ENCODE data around the gene ZNF524. TPM values are rescaled to one million over a fixed set of nuclear protein-coding genes. Genes with fewer than 3 reads are reported as not detected.

ZNF524 gene
- total RNA-seq, 3 donors from 2014 or later (not counting 1 experiment from before 2014, with no cell fraction given), result 9.2 to 12.6 (median 12.5) TPM

GRCh38 chr19:55624109-55625003 lies 24.3 kb downstream of the ZNF524 start, which contains the start of gene ZNF784:
ZNF784 (minus strand) TSS chr19:55624566; CDS start chr19:55624561, 5 bp downstream.
- Histone ChIP-seq H3K27me3 (ENCODE audit: control insufficient read depth, insufficient read depth, low read length) (no peaks in the 10 kb centered on the region), H3K9me3 (ENCODE audit: control insufficient read depth, insufficient read depth, low read length) (no peaks in the 10 kb centered on the region), H3K27ac (ENCODE audit: low read length) (peak within 1 kb of the TSS; percentile 97), H3K4me1 (ENCODE audit: control insufficient read depth, insufficient read depth, low read length) (peaks cover 19% of the 10 kb centered on the region), H3K36me3 (ENCODE audit: control insufficient read depth, insufficient read depth, low read length) (no peaks in the 10 kb centered on the region), H3K4me3 (ENCODE audit: low read length) (peak within 1 kb of the TSS; percentile 64)
- TF ChIP-seq, protein P1, sequence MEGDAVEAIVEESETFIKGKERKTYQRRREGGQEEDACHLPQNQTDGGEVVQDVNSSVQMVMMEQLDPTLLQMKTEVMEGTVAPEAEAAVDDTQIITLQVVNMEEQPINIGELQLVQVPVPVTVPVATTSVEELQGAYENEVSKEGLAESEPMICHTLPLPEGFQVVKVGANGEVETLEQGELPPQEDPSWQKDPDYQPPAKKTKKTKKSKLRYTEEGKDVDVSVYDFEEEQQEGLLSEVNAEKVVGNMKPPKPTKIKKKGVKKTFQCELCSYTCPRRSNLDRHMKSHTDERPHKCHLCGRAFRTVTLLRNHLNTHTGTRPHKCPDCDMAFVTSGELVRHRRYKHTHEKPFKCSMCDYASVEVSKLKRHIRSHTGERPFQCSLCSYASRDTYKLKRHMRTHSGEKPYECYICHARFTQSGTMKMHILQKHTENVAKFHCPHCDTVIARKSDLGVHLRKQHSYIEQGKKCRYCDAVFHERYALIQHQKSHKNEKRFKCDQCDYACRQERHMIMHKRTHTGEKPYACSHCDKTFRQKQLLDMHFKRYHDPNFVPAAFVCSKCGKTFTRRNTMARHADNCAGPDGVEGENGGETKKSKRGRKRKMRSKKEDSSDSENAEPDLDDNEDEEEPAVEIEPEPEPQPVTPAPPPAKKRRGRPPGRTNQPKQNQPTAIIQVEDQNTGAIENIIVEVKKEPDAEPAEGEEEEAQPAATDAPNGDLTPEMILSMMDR (IDR thresholded peaks at IDR 0.05), result no peak
- Mint-ChIP-seq H3K4me1 (peaks cover 14 to 27% of the 10 kb centered on the region in 2 donors), H3K27ac (peak within 1 kb of the TSS; percentile 88 to 98), H3K27me3 (ENCODE audit: low read depth in 2 of 2) (no peaks in the 10 kb centered on the region), H3K36me3 (no peaks in the 10 kb centered on the region), H3K4me3 (peak within 1 kb of the TSS; percentile 87), H3K9me3 (no peaks in the 10 kb centered on the region)
- intact Hi-C loops (cut with micrococcal nuclease), result loop anchor here (1.0 kb wide), 1 partner anchor 25 kb away; the partner anchor contains the start of gene FIZ1
- under 1% methylated on average over 52 of the region's 56 CpGs for WGBS (ENCODE audit: insufficient coverage)
- peak; percentile 87 to 95 (median 89) for ATAC-seq
- peak; percentile 95 to 98 for DNase-seq

DNA sequence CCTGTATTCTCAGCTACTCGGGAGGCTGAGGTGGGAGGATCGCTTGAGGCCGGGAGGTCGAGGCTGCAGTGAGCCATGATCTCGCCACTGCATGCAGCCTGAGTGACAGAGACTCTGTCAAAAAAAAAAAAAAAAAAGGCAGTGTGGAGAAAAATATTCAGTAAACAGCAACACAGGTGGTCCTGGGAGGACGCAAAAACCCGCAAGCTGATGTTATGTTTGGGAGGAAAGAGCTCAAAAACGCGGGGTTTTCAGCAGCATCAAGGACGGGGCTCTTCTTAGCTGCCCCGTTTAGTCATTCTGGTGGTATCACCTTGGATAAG lies 24.9 kb downstream of the ZNF524 start:
- intact Hi-C loops (cut with micrococcal nuclease), result no loop called here
- H3K36me3 ChIP-seq (ENCODE audit: control insufficient read depth, insufficient read depth, low read length), result no peaks in the 10 kb centered on the region

GRCh38 chr19:55626350-55626749 lies 26.3 kb downstream of the ZNF524 start:
- H3K27me3 ChIP-seq (ENCODE audit: control insufficient read depth, insufficient read depth, low read length), result no peaks in the 10 kb centered on the region
- ATAC-seq (no peak), DNase-seq (peak in 1 of 2 donors; percentile 90)
- H3K4me1 ChIP-seq (ENCODE audit: control insufficient read depth, insufficient read depth, low read length), result peaks cover 10% of the 10 kb centered on the region
- intact Hi-C loops (cut with micrococcal nuclease), result no loop called here
- Mint-ChIP-seq H3K4me1 (peaks cover 14 to 18% of the 10 kb centered on the region in 2 donors), H3K36me3 (no peaks in the 10 kb centered on the region), H3K9me3 (no peaks in the 10 kb centered on the region), H3K4me3 (peak overlapping the region; percentile 6), H3K27ac (no peak overlapping the region), H3K27me3 (ENCODE audit: low read depth in 2 of 2) (no peaks in the 10 kb centered on the region)
- no peaks in the 10 kb centered on the region for H3K36me3 ChIP-seq (ENCODE audit: control insufficient read depth, insufficient read depth, low read length)
- H3K4me3 ChIP-seq (ENCODE audit: low read length), result no peak overlapping the region
- 68% methylated on average over 10 of the region's 11 CpGs for WGBS (ENCODE audit: insufficient coverage)
- TF ChIP-seq, protein P1 (IDR thresholded peaks at IDR 0.05), result no peak
- H3K27ac ChIP-seq (ENCODE audit: low read length), result no peak overlapping the region
- H3K9me3 ChIP-seq (ENCODE audit: control insufficient read depth, insufficient read depth, low read length), result no peaks in the 10 kb centered on the region

More for the DNA sequence above, 24.9 kb downstream of the ZNF524 start:
- H3K4me1 Mint-ChIP-seq, result peaks cover 14 to 27% of the 10 kb centered on the region in 2 donors
- no peaks in the 10 kb centered on the region for H3K27me3 ChIP-seq (ENCODE audit: control insufficient read depth, insufficient read depth, low read length)
- DNase-seq, result no peak
- H3K4me3 ChIP-seq (ENCODE audit: low read length), result peak overlapping the region; percentile 64
- ATAC-seq, result no peak
- no peaks in the 10 kb centered on the region for H3K36me3 Mint-ChIP-seq
- H3K27ac Mint-ChIP-seq, result peak overlapping the region; percentile 88 to 98
- H3K9me3 Mint-ChIP-seq, result no peaks in the 10 kb centered on the region
- peak overlapping the region; percentile 87 for H3K4me3 Mint-ChIP-seq
- WGBS (ENCODE audit: insufficient coverage), result 56% methylated on average over 11 of the region's 11 CpGs
- H3K27ac ChIP-seq (ENCODE audit: low read length), result peak overlapping the region; percentile 97
- H3K4me1 ChIP-seq (ENCODE audit: control insufficient read depth, insufficient read depth, low read length), result peaks cover 19% of the 10 kb centered on the region
- H3K27me3 Mint-ChIP-seq (ENCODE audit: low read depth in 2 of 2), result no peaks in the 10 kb centered on the region
- TF ChIP-seq, protein P1 (IDR thresholded peaks at IDR 0.05), result no peak
- H3K9me3 ChIP-seq (ENCODE audit: control insufficient read depth, insufficient read depth, low read length), result no peaks in the 10 kb centered on the region
